ENCODE results near the gene NTM. TPM values are rescaled to one million over a fixed set of nuclear protein-coding genes. Genes with fewer than 3 reads are reported as not detected.

NTM gene
- total RNA-seq, 1 experiment from 2014 or later: not detected

DNA sequence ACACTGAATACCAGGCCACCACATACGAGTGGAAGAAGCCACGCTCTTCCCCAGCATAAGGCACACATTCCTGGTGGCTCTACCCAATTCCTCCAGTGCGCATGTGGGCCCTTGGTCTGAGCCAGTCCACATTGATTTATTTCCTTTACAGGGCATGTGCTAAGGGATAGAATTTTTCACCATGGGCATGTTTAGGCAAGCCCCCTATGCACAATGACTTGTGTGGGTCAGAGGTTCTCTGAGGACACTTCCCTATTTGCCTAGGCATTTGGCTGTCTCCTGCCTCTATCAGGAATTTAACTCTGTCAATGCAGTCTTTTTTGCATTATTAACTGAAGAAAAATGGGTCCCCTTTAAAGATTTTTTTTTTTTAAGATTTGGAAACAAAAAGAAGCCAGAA, 718.1 kb downstream of the NTM start:
- Histone ChIP-seq H3K9ac (ENCODE audit: low read length) (no peak overlapping the region), H3K27ac (ENCODE audit: low read depth, low read length) (no peak overlapping the region), H3K4me1 (ENCODE audit: control insufficient read depth in 1 of 2, insufficient read depth in 2 of 2, low read length in 2 of 2) (no peaks in the 10 kb centered on the region), H3K27me3 (ENCODE audit: insufficient read depth, low read length) (no peaks in the 10 kb centered on the region), H3K4me2 (ENCODE audit: low read length) (no peak overlapping the region), H3K9me3 (ENCODE audit: control insufficient read depth in 1 of 2, insufficient read depth in 1 of 2, low read depth in 1 of 2, low read length in 2 of 2) (peaks cover 0 to 22% of the 10 kb centered on the region in 2 experiments; a peak in 2 of 4 replicates), H3K79me2 (ENCODE audit: insufficient read depth, low read length) (no peaks in the 10 kb centered on the region), H3K36me3 (ENCODE audit: control insufficient read depth in 1 of 2, insufficient read depth in 2 of 2, low read length in 2 of 2) (no peaks in the 10 kb centered on the region), H4K20me1 (ENCODE audit: insufficient read depth) (no peaks in the 10 kb centered on the region), H2AFZ (ENCODE audit: low read depth, low read length, poor library complexity, severe bottlenecking) (no peak overlapping the region), H3K4me3 (replicated peaks in 1 of 2; ENCODE audit: low read depth in 1 of 2, low read length in 2 of 2) (no peak overlapping the region), H3K9me2 (ENCODE audit: insufficient read depth) (no peaks in the 10 kb centered on the region)
- no TSS peak for BruUV-seq (replicated peaks)
- POLR2A ChIA-PET: no interaction called here
- DNase-seq (ENCODE audit: low read depth, low spot score) (no peak), ATAC-seq (no peak)
- intact Hi-C loops (cut with micrococcal nuclease): no loop called here
- TF ChIP-seq EZH2phosphoT487 (IDR thresholded peaks at IDR 0.05; ENCODE audit: borderline replicate concordance): no peak
- TF ChIP-seq YY1 (IDR thresholded peaks at IDR 0.05; ENCODE audit: extremely low read depth, insufficient replicate concordance, low read depth, low read length): no peak
- TF ChIP-seq SIN3A (IDR thresholded peaks at IDR 0.05; ENCODE audit: low read depth): no peak
- TF ChIP-seq POLR2A (IDR thresholded peaks at IDR 0.05; ENCODE audit: borderline replicate concordance, extremely low read depth, insufficient read depth, insufficient read length): no peak
- TF ChIP-seq, protein P1, sequence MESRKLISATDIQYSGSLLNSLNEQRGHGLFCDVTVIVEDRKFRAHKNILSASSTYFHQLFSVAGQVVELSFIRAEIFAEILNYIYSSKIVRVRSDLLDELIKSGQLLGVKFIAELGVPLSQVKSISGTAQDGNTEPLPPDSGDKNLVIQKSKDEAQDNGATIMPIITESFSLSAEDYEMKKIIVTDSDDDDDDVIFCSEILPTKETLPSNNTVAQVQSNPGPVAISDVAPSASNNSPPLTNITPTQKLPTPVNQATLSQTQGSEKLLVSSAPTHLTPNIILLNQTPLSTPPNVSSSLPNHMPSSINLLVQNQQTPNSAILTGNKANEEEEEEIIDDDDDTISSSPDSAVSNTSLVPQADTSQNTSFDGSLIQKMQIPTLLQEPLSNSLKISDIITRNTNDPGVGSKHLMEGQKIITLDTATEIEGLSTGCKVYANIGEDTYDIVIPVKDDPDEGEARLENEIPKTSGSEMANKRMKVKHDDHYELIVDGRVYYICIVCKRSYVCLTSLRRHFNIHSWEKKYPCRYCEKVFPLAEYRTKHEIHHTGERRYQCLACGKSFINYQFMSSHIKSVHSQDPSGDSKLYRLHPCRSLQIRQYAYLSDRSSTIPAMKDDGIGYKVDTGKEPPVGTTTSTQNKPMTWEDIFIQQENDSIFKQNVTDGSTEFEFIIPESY (IDR thresholded peaks at IDR 0.05; ENCODE audit: extremely low read depth, insufficient replicate concordance, low read length): no peak
- no peak for TF ChIP-seq POLR2AphosphoS5 (IDR thresholded peaks at IDR 0.05; ENCODE audit: low read depth, low read length)
- TF ChIP-seq, protein P2, sequence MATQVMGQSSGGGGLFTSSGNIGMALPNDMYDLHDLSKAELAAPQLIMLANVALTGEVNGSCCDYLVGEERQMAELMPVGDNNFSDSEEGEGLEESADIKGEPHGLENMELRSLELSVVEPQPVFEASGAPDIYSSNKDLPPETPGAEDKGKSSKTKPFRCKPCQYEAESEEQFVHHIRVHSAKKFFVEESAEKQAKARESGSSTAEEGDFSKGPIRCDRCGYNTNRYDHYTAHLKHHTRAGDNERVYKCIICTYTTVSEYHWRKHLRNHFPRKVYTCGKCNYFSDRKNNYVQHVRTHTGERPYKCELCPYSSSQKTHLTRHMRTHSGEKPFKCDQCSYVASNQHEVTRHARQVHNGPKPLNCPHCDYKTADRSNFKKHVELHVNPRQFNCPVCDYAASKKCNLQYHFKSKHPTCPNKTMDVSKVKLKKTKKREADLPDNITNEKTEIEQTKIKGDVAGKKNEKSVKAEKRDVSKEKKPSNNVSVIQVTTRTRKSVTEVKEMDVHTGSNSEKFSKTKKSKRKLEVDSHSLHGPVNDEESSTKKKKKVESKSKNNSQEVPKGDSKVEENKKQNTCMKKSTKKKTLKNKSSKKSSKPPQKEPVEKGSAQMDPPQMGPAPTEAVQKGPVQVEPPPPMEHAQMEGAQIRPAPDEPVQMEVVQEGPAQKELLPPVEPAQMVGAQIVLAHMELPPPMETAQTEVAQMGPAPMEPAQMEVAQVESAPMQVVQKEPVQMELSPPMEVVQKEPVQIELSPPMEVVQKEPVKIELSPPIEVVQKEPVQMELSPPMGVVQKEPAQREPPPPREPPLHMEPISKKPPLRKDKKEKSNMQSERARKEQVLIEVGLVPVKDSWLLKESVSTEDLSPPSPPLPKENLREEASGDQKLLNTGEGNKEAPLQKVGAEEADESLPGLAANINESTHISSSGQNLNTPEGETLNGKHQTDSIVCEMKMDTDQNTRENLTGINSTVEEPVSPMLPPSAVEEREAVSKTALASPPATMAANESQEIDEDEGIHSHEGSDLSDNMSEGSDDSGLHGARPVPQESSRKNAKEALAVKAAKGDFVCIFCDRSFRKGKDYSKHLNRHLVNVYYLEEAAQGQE (IDR thresholded peaks at IDR 0.05; ENCODE audit: low read depth): no peak
- TF ChIP-seq ZFX (IDR thresholded peaks at IDR 0.05): no peak
- TF ChIP-seq TCF7L2 (IDR thresholded peaks at IDR 0.05; ENCODE audit: borderline replicate concordance, extremely low read depth, insufficient read depth, insufficient read length): no peak
- TF ChIP-seq CBX3 (IDR thresholded peaks at IDR 0.05; ENCODE audit: low read depth): no peak
- TF ChIP-seq, protein P3, sequence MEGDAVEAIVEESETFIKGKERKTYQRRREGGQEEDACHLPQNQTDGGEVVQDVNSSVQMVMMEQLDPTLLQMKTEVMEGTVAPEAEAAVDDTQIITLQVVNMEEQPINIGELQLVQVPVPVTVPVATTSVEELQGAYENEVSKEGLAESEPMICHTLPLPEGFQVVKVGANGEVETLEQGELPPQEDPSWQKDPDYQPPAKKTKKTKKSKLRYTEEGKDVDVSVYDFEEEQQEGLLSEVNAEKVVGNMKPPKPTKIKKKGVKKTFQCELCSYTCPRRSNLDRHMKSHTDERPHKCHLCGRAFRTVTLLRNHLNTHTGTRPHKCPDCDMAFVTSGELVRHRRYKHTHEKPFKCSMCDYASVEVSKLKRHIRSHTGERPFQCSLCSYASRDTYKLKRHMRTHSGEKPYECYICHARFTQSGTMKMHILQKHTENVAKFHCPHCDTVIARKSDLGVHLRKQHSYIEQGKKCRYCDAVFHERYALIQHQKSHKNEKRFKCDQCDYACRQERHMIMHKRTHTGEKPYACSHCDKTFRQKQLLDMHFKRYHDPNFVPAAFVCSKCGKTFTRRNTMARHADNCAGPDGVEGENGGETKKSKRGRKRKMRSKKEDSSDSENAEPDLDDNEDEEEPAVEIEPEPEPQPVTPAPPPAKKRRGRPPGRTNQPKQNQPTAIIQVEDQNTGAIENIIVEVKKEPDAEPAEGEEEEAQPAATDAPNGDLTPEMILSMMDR (IDR thresholded peaks at IDR 0.05 in 2 of 3, conservative IDR thresholded peaks at IDR 0.05 in 1 of 3; ENCODE audit: borderline replicate concordance in 1 of 3, insufficient read depth in 1 of 3, low read depth in 2 of 3, low read length in 2 of 3): no peak
- CTCF ChIA-PET: no interaction called here
- RAD21 ChIA-PET (ENCODE audit: low non-redundant PET in 1 of 2, low total read pairs in 2 of 2, uncharacterized antibody in 2 of 2, unreplicated experiment in 2 of 2): no interaction called here

Data from HCT116 (cell line).